Suprapubic skin (tissue), 4 donors: Measurements from ENCODE around the gene AMACR.

Experiments used
- EP300 ChIP-seq: sonication (generic); formaldehyde crosslinking; IDR thresholded peaks from one replicate; pipeline ENCODE4 v1.6.1; 2017; ENCODE audit warnings: antibody characterized with exemption
- POLR2A ChIP-seq, 2 donors: fragments of 450-650 bp; IDR thresholded peaks; one replicate each; pipeline ENCODE4 v1.6.1; 2017; ENCODE audit warnings: antibody characterized with exemption in 2 of 2, mild to moderate bottlenecking in 2 of 2, moderate library complexity in 2 of 2
- POLR2AphosphoS5 ChIP-seq, 3 donors: sonication (generic); formaldehyde crosslinking; IDR thresholded peaks; one replicate each; pipeline ENCODE4 v1.6.1; 2017; ENCODE audit warnings: antibody characterized with exemption in 3 of 3
- TF ChIP-seq, protein P1 (sequence below), 2 donors: fragments of 200-600 bp in 1 of 2; fragments of 450-650 bp in 1 of 2; sonication (generic) in 1 of 2; IDR thresholded peaks; one replicate each; pipeline ENCODE4 v1.5.1; 2016 to 2019; ENCODE audit warnings: antibody characterized with exemption in 2 of 2, mild to moderate bottlenecking in 1 of 2, moderate library complexity in 1 of 2

DNA sequence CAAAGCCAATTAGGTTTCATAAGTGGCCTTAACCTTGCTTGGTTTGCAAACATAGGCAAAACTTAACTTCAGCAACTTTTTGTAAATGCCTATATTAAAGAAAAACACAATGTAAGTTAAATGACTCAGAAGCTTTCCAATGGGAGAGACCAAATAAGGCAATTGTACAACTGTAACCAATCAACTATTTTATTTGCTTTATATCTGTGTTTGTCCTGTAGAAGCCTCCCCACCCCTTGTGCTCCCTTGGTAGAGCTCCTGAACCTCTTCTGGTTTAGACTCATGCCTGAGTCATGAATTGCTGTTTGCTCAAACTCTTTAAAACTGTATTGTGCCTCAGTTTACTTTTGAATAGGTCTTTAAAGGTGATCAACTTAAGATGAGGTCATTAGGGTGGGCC lies 38.1 kb upstream of the AMACR start:
- TF ChIP-seq, protein P1, sequence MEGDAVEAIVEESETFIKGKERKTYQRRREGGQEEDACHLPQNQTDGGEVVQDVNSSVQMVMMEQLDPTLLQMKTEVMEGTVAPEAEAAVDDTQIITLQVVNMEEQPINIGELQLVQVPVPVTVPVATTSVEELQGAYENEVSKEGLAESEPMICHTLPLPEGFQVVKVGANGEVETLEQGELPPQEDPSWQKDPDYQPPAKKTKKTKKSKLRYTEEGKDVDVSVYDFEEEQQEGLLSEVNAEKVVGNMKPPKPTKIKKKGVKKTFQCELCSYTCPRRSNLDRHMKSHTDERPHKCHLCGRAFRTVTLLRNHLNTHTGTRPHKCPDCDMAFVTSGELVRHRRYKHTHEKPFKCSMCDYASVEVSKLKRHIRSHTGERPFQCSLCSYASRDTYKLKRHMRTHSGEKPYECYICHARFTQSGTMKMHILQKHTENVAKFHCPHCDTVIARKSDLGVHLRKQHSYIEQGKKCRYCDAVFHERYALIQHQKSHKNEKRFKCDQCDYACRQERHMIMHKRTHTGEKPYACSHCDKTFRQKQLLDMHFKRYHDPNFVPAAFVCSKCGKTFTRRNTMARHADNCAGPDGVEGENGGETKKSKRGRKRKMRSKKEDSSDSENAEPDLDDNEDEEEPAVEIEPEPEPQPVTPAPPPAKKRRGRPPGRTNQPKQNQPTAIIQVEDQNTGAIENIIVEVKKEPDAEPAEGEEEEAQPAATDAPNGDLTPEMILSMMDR (IDR thresholded peaks at IDR 0.05), result no peak
- TF ChIP-seq POLR2A (IDR thresholded peaks at IDR 0.05), result no peak
- no peak for TF ChIP-seq POLR2AphosphoS5 (IDR thresholded peaks at IDR 0.05)
- no peak for TF ChIP-seq EP300
